NB4 (cell line): ENCODE data around the gene TTC34.
"Not testable (repeated sequence)": the region's sequence is repeated elsewhere in the genome, so short reads cannot be mapped to it uniquely, and the experiment has no call there.

ENCODE experiments used
- POLR2A ChIP-seq: IDR thresholded peaks from 2 replicates; pipeline ENCODE4 v1.6.1; 2011; ENCODE audit warnings: mild to moderate bottlenecking; ENCODE audit not compliant: insufficient read length; ENCODE audit errors: extremely low read depth
- TF ChIP-seq, protein P1 (sequence below): IDR thresholded peaks from one replicate; pipeline ENCODE4 v1.5.1; 2012; ENCODE audit warnings: low read depth, low read length

- TF ChIP-seq, protein P1, sequence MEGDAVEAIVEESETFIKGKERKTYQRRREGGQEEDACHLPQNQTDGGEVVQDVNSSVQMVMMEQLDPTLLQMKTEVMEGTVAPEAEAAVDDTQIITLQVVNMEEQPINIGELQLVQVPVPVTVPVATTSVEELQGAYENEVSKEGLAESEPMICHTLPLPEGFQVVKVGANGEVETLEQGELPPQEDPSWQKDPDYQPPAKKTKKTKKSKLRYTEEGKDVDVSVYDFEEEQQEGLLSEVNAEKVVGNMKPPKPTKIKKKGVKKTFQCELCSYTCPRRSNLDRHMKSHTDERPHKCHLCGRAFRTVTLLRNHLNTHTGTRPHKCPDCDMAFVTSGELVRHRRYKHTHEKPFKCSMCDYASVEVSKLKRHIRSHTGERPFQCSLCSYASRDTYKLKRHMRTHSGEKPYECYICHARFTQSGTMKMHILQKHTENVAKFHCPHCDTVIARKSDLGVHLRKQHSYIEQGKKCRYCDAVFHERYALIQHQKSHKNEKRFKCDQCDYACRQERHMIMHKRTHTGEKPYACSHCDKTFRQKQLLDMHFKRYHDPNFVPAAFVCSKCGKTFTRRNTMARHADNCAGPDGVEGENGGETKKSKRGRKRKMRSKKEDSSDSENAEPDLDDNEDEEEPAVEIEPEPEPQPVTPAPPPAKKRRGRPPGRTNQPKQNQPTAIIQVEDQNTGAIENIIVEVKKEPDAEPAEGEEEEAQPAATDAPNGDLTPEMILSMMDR: not testable (repeated sequence)
- TF ChIP-seq POLR2A: not testable (repeated sequence)
Measured at GRCh38 chr1:2694796-2695195, 106.7 kb downstream of the TTC34 start.
